ENCODE measurements around the gene UQCRC1. TPM values are rescaled to one million over a fixed set of nuclear protein-coding genes. Genes with fewer than 3 reads are reported as not detected.

Gene UQCRC1
- total RNA-seq, 6 donors from 2014 or later: 119 to 239 (median 154) TPM

DNA sequence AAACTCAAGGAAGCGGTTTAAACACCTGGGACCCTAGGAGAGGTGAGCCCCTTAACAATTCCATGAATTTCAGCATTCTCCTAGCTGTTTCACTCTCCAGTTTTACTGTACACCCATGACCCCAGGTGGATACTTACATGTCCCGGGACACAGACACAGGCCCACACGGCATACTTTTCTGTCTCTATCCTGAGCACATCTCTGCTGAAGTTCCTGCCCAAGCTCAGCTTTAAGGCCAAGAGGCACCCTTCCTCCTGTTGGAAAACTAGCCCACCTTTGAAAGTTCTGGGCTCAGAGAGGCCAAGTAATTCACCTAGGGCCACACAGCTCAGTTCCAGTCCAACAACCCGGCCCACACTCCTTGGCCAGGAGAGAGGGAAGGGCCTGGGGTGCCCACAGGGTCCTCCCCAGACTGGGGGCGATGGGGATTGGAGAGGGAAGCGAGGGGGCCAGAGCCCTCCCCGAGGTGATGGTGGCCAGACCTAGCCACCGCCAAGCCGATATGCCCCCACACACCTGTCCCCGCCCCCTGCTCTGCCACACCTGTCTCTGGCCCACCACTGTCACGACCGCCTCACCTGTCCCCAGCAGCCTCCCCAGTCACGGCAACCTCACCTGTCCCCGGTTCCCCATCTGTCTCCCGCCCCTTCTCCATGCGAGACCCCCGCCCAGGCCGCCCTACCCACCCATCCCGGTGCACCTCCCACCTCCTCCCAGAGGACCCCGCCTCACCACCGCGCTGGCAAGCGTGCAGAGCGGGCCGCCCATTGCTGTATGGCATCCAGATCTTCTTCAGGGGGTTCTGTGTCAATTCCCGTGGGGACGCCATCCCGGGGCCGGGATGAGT lies 53.3 kb downstream of the UQCRC1 start:
- peak overlapping the region; percentile 23 to 87 (median 68) for H3K27ac ChIP-seq
- no peaks in the 10 kb centered on the region for H3K27me3 ChIP-seq
- peaks cover 36 to 67% (median 50%) of the 10 kb centered on the region in 4 donors for H3K4me1 ChIP-seq
- H3K36me3 ChIP-seq: no peaks in the 10 kb centered on the region
- WGBS, 2 donors: 30 to 32% methylated on average over 10 to 18 of the region's 29 CpGs
- DNase-seq: no peak
- ATAC-seq (ENCODE audit: low FRiP score in 2 of 2): no peak
- H3K4me3 ChIP-seq: peak overlapping the region; percentile 46 to 75 (median 60)
- no peak for TF ChIP-seq POLR2A (IDR thresholded peaks at IDR 0.05)
- TF ChIP-seq, protein P1, sequence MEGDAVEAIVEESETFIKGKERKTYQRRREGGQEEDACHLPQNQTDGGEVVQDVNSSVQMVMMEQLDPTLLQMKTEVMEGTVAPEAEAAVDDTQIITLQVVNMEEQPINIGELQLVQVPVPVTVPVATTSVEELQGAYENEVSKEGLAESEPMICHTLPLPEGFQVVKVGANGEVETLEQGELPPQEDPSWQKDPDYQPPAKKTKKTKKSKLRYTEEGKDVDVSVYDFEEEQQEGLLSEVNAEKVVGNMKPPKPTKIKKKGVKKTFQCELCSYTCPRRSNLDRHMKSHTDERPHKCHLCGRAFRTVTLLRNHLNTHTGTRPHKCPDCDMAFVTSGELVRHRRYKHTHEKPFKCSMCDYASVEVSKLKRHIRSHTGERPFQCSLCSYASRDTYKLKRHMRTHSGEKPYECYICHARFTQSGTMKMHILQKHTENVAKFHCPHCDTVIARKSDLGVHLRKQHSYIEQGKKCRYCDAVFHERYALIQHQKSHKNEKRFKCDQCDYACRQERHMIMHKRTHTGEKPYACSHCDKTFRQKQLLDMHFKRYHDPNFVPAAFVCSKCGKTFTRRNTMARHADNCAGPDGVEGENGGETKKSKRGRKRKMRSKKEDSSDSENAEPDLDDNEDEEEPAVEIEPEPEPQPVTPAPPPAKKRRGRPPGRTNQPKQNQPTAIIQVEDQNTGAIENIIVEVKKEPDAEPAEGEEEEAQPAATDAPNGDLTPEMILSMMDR (IDR thresholded peaks at IDR 0.05): no peak
- H3K9me3 ChIP-seq: no peaks in the 10 kb centered on the region

DNA sequence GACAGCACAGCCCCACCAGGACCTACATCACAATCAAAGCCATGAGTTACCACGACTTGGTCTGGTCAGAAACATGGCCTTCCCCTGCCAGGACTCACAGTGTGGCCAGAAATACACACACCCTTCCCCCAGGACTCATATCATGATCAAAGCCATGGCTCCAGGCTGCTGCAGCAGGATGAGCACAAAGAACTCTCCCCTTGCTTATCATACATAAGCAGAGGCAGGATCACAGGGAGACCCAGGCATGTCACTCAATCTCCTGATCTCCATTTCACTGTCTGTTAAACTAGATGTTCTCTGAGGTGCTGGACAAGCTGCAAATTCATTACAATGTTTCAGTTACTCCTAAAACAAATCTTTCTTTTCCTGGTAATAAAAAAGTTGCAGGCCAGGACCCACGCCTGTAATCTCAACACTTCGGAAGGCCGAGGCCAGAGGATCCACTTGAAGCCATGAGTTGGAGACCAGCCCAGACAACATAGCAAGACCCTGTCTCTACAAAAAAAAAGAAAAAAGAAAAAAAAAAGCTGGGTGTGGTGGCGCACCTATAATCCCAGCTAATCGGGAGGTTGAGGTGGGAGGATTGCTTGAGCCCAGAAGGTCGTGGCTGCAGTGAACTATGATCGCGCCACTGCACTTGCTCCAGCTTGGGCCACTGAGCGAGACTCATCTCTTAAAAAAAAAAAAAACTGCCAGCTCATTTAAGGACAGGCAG lies 54.1 kb downstream of the UQCRC1 start:
- peak overlapping the region in 1 of 4 donors; percentile 87 for H3K27ac ChIP-seq
- TF ChIP-seq POLR2A (IDR thresholded peaks at IDR 0.05) (no peak), POLR2AphosphoS5 (IDR thresholded peaks at IDR 0.05) (no peak), EP300 (IDR thresholded peaks at IDR 0.05) (no peak)
- TF ChIP-seq, protein P1 (IDR thresholded peaks at IDR 0.05): no peak
- DNase-seq: no peak
- peaks cover 28 to 59% (median 42%) of the 10 kb centered on the region in 4 donors for H3K4me1 ChIP-seq
- H3K36me3 ChIP-seq: no peaks in the 10 kb centered on the region
- peak overlapping the region in 2 of 4 donors; percentile 60 to 75 for H3K4me3 ChIP-seq
- 75 to 82% methylated on average over 9 to 10 of the region's 10 CpGs for WGBS, 2 donors
- no peaks in the 10 kb centered on the region for H3K27me3 ChIP-seq
- ATAC-seq (ENCODE audit: low FRiP score in 2 of 2): no peak
- no peaks in the 10 kb centered on the region for H3K9me3 ChIP-seq

DNA sequence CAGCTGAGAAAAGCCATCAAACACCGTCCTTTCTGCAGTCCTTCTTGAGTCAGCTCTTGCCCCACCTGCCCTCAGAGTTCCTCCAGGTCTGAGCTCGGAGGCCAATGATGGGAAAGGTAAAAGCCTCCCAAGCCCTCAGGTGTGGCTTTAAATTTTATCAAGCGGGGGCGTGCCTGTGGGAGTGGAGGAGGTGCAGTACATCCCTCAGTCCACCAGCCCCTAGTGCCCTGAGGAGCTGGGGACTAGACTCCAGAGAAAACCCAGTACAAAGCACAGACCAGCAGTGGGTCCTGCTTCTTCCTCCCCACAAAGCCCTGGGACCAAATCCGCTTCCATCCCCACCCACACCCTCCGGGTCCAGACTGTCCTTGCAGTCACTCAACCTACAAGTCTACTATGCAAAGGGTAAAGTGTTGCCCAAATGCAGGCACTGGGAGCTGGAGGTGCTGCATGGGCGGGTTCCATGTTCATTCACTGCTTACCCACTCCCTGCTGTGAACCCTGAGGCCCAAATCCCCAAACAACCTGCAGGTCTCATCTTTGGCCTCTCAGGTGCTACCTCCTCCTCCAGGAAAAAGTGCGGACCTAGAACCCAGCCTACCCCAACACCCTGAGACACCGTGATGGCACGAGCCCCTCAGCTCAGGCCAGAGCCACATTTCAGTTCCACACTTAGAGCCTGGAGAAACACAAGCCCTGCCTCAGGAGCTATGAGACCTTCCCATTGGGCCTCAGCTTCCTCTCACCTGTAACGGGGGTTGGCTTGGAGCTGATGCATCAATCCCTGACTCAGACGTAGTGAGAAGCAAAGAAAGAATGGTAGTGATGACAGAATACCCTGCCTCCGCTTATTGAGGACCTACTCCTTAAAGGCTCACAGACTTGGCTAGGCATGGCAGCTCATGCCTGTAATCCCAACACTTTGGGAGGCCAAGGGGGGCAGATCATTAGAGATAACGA lies 55.3 kb downstream of the UQCRC1 start:
- TF ChIP-seq POLR2AphosphoS5 (IDR thresholded peaks at IDR 0.05): no peak
- TF ChIP-seq, protein P1 (IDR thresholded peaks at IDR 0.05): no peak
- no peak for TF ChIP-seq POLR2A (IDR thresholded peaks at IDR 0.05)
- TF ChIP-seq EP300 (IDR thresholded peaks at IDR 0.05): no peak
- WGBS, 2 donors: 84 to 94% methylated on average over 6 to 14 of the region's 14 CpGs
- no peak for ATAC-seq (ENCODE audit: low FRiP score in 2 of 2)
- Histone ChIP-seq H3K36me3 (no peaks in the 10 kb centered on the region), H3K27me3 (no peaks in the 10 kb centered on the region), H3K4me1 (peaks cover 18 to 47% (median 30%) of the 10 kb centered on the region in 4 donors), H3K27ac (peak overlapping the region in 3 of 4 donors; percentile 24 to 58 (median 26)), H3K9me3 (no peaks in the 10 kb centered on the region), H3K4me3 (no peak overlapping the region)
- DNase-seq: no peak

DNA sequence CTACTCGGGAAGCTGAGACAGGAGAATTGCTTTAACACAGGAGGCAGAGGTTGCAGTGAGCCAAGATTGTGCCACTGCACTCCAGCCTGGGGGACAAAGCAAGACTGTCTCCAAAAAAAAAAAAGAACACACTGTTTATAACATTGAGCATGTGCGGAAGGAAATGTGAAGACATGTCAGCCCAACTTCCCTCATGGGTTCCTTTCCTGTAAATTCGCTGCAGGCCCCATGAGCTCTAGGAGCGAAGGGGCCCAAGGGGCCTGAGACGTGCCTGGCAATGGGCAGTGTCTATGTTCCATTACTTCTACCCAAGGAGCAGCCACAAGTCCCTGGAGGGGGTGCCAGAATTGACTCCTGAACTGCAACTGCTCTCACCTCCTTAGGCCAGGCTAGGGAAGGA lies 56.1 kb downstream of the UQCRC1 start:
- DNase-seq (no peak), ATAC-seq (ENCODE audit: low FRiP score in 2 of 2) (no peak)
- Histone ChIP-seq H3K27ac (peak overlapping the region; percentile 21 to 58 (median 25)), H3K4me1 (peaks cover 21 to 46% (median 26%) of the 10 kb centered on the region in 4 donors), H3K36me3 (no peaks in the 10 kb centered on the region), H3K27me3 (no peaks in the 10 kb centered on the region), H3K4me3 (no peak overlapping the region), H3K9me3 (no peaks in the 10 kb centered on the region)
- 70 to 84% methylated on average over 5 of the region's 5 CpGs for WGBS, 2 donors
- TF ChIP-seq POLR2A (IDR thresholded peaks at IDR 0.05) (no peak), EP300 (IDR thresholded peaks at IDR 0.05) (no peak), POLR2AphosphoS5 (IDR thresholded peaks at IDR 0.05) (no peak)
- TF ChIP-seq, protein P1 (IDR thresholded peaks at IDR 0.05): no peak

All from upper lobe of left lung (tissue), 6 donors.